Tibial nerve (tissue), 4 donors: ENCODE measurements around the gene RACGAP1.

ENCODE experiments used
- EP300 ChIP-seq, 2 donors: sonication (generic); formaldehyde crosslinking; IDR thresholded peaks; one replicate each; pipeline ENCODE4 v1.6.1; 2017; ENCODE audit warnings: antibody characterized with exemption in 2 of 2, mild to moderate bottlenecking in 1 of 2
- POLR2A ChIP-seq, 2 donors: fragments of 450-650 bp; IDR thresholded peaks; one replicate each; pipeline ENCODE4 v1.6.1; 2017; ENCODE audit warnings: antibody characterized with exemption in 2 of 2, mild to moderate bottlenecking in 2 of 2, moderate library complexity in 2 of 2
- TF ChIP-seq, protein P1 (sequence below), 5 experiments: fragments of 200-600 bp in 3 of 5; fragments of 450-650 bp in 2 of 5; sonication (generic) in 3 of 5; IDR thresholded peaks; one replicate each; pipeline ENCODE4 v1.5.1; 2016 to 2019; ENCODE audit warnings: antibody characterized with exemption in 5 of 5, mild to moderate bottlenecking in 3 of 5, moderate library complexity in 2 of 5

DNA sequence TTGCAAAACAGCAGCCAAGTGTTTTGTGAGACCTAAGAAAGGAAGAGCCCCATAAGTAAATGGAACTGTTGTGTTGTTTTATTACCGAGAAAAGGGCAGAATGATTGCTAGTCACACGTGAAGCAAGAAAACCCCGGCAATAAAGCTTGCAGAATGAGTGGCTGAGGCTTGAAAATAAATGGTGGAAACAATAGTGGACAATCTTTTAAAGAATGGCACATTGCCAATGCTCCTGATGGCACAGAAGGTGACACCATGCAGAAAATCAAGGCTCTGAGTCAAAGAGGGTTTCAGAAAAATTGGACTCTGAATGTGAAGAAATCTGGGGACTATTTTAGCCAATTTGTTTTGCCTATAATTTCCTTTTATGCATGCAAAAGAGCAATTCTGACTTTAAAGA, 78.8 kb downstream of the RACGAP1 start:
- TF ChIP-seq, protein P1, sequence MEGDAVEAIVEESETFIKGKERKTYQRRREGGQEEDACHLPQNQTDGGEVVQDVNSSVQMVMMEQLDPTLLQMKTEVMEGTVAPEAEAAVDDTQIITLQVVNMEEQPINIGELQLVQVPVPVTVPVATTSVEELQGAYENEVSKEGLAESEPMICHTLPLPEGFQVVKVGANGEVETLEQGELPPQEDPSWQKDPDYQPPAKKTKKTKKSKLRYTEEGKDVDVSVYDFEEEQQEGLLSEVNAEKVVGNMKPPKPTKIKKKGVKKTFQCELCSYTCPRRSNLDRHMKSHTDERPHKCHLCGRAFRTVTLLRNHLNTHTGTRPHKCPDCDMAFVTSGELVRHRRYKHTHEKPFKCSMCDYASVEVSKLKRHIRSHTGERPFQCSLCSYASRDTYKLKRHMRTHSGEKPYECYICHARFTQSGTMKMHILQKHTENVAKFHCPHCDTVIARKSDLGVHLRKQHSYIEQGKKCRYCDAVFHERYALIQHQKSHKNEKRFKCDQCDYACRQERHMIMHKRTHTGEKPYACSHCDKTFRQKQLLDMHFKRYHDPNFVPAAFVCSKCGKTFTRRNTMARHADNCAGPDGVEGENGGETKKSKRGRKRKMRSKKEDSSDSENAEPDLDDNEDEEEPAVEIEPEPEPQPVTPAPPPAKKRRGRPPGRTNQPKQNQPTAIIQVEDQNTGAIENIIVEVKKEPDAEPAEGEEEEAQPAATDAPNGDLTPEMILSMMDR (IDR thresholded peaks at IDR 0.05): no peak
- TF ChIP-seq EP300 (IDR thresholded peaks at IDR 0.05) (no peak), POLR2A (IDR thresholded peaks at IDR 0.05) (no peak)
